HG03064 (cell line): Measurements from ENCODE around the gene AFAP1.

Experiments used
- ATAC-seq: cut with Tn5 transposase; IDR thresholded peaks from one replicate; pipeline ENCODE4 v1.9.1; 2021; ENCODE audit warnings: low read depth; ENCODE audit not compliant: unreplicated experiment

AFAP1 gene

DNA sequence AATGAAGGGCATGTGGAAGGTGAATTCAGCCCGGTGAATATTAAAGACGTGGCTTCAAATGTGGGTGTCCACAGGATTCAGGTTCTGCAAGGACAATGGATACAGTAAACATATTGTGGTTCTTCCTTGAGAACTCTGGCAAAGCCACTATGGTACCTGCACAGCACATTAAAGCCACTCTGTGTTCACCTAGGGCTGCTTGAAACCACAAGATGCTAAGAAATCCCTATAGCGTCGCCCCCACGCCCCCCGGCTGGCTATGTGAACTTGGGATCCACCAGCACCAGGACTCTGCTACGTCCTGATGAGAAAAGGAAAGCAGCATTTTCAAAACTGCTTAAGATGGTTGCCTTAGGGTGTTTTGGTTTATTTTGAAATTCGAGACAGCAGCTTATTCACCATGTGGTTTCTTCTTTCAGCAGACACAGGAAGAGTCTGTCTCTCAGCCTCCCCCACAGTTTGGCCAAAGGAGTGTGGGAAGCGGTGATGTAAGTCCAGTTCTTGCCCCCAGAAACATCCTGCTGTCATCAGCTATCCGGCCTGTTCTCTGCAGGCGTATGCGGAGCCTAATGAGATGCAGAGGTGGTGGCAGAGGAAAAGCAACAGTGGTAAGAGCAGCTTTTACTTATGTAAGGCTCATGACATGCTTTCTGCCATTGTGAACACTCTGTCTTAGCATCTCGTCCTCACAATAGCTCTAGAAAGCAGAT is 111.5 kb downstream of the AFAP1 start:
- no peak for ATAC-seq

- ATAC-seq, result no peak
Observed at GRCh38 chr4:7827566-7827965, 112.1 kb downstream of the AFAP1 start.

- no peak for ATAC-seq
Observed at GRCh38 chr4:7826909-7827306, 112.8 kb downstream of the AFAP1 start.

- ATAC-seq, result no peak
Observed at GRCh38 chr4:7826176-7826908, 113.3 kb downstream of the AFAP1 start.

DNA sequence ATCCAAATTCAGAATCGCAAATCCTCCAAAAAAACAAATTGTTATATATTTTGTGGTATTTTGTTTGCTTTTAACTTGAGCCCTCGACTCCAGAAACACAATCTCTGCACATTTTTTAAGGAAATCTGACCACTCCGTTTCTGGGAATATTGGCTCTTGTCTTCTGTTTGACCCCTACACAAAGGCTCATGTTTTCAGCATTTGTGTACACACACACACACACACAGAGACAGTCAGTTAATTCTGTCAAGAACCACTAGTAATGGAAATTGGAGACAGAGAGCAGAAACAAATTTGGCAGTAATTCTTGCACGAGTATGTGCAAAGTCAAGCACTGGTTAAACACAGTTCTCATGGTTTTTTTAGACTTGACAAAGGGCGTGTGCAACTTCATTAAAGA is 115.4 kb downstream of the AFAP1 start:
- no peak for ATAC-seq

- no peak for ATAC-seq
Observed at GRCh38 chr4:7823416-7823824, 116.2 kb downstream of the AFAP1 start.

GRCh38 chr4:7822877-7823276 is 116.8 kb downstream of the AFAP1 start:
- no peak for ATAC-seq

GRCh38 chr4:7822137-7822505 is 117.5 kb downstream of the AFAP1 start:
- ATAC-seq, result no peak

- ATAC-seq, result no peak
Observed at GRCh38 chr4:7821245-7822136, 118.2 kb downstream of the AFAP1 start.

GRCh38 chr4:7820031-7820818 is 119.4 kb downstream of the AFAP1 start:
- ATAC-seq, result no peak

DNA sequence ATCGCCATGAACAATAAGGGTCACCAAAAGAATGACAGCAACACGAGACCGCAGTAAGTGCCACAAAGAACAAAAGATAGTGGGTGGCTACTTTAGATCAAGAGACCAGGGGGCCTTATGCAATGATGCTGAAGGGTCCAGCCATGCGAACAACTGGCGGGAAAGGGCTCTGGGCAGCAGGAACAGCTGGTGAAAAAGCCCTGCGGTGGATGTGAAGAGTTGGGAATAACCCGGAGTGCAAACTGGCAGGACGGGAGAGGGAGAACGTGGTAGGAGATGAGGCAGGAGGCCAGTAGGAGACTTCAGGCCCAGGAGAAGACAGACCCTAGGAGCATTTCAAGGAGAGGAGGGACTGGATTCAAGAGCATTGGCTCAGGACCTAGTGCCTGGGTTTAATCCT is 120.2 kb downstream of the AFAP1 start:
- ATAC-seq, result no peak

DNA sequence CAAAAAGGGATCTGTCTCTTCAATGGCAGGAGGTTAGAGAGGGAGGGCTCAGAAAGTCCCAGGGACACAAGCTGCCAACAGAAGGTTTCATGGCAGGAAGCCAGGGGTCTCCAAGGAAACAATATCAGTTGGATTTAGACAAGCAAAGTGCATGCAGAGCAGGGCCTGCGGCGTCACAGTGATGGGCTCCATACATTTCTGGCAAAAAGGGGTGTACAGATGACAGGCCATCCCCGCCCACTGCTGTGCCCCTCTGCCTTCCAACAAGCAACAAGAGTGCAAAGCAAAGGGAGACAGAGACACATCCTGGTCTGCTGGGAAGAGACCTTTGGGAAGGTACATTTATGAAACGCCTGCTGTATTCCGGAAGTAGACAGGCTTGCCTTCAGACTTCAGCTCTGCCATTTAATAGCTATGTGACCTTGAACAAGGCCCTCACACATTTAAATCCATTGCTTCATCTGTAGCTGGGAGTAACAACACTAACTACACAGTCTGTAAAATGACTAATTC is 121.2 kb downstream of the AFAP1 start:
- no peak for ATAC-seq

DNA sequence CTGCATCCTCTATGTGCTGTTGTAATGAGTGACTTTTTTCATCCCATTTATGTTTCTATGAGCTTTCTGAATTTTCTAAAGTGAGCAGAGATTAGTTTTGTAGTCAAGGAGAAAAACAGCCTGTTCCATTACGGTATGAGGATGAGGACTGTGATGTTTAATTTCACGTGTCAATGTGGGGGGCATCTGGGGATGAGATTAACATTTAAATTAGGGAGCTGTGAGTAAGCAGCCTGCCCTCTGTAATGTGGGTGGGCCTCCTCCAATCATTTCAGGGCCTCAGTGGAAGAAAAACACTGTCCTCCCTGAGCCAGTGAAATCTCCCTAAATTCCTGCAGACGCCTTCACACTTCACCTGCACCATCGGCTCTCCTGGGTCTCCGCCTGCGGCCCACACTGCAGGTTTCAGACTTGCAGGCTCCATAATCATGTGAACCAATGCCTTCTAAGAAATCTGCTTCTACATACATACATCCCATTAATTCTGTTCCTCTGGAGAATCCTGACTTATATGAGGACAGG is 121.7 kb downstream of the AFAP1 start:
- no peak for ATAC-seq

DNA sequence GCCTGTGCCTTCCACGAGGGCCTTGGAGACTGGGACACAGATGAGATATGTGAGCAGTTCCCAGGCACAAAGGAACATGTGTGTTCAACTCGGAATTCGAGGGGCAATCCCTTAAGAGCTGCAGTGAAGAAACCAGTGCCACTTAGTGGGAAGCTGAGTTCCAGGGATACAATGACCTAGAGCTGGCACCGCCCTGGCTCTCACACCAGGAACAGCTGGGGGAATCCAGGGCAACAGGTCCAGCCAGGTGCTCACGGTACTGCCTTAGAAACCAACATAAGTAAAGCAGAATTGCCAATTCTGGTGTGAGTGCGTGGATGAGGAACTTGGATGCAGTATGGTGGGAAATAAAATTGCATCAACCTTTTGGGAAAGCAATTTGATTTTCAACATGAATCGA is 122.9 kb downstream of the AFAP1 start:
- no peak for ATAC-seq

- ATAC-seq, result no peak
Observed at GRCh38 chr4:7815981-7816380, 123.7 kb downstream of the AFAP1 start.

DNA sequence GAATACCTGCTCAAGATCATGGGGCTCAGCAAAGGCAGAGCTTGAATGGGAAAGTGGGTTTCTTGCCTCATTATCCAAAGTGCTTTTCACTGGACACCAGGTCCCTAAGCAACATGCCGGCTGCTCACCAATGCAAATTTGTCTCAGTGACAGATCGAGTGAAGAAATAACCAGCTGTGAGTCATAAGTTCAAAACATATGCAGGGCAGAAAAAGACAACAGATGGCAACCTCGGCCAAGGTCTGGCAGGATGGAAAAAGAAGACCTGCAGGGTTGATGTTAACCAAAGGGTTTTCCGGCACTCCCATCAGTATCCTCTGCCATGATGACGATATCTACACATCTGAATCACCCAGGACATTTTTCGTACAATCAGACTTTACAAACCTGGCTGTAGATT is 124.1 kb downstream of the AFAP1 start:
- ATAC-seq, result no peak

GRCh38 chr4:7814451-7814850 is 125.2 kb downstream of the AFAP1 start:
- no peak for ATAC-seq

- no peak for ATAC-seq
Observed at GRCh38 chr4:7813674-7814073, 126.0 kb downstream of the AFAP1 start.

GRCh38 chr4:7812921-7813320 is 126.7 kb downstream of the AFAP1 start:
- ATAC-seq, result no peak

DNA sequence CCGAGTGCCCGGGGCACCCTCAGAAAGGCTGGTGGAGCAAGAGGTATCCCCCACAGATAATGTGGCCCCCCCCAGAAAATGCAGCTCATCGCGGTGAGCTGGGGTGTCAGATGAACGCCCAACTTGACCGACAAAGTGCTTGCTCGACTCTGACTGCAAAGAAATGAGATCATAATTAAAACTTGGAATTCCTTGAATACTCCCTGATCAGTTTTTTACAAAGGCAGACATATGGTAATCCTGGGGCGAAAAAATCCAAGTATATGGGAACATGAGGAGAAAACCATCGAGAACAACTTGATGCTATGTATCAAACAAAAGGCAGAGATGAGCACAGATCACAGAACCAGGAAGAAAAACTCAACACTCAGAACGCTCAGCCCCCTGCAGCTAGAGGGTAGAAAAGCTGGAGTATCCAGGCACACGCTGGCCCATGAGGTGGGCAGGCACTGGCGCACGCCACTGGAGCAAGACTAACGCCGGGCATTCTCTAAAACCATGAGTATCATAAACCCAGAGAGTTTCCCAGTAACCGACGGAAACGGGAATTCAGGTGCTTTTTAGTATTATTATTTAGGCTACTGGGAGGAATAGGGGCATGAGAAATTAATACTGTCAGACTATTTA is 127.3 kb downstream of the AFAP1 start:
- ATAC-seq, result no peak
